Measurements from ENCODE around the gene SLC12A7.

The SLC12A7 gene

GRCh38 chr5:1077491-1078020, 34.3 kb downstream of the SLC12A7 start:
- no peak for DNase-seq (ENCODE audit: low read depth)

DNA sequence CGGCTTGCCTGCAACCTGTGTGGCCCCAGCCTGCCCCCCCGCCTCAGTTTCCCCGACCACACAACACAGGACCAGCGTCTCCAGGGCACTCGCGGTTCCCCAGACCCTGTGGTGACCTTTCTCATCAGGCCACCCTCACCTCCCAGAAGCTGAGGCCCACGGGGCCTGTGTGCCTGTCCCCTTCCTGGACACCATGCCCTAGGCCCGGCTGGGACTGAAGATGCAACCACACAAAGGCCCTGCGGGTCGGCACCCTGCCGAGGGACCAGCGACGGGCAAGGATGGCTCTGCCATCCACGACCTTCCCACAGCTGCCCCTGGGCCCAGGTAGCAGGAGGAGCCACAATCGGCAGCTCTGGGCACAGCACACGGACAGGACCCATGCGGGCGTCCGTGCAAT, 34.8 kb downstream of the SLC12A7 start:
- no peak for DNase-seq (ENCODE audit: low read depth)

- no peak for DNase-seq (ENCODE audit: low read depth)
Observed at GRCh38 chr5:1076406-1076805, 35.5 kb downstream of the SLC12A7 start.

GRCh38 chr5:1075931-1076330, 35.9 kb downstream of the SLC12A7 start:
- no peak for DNase-seq (ENCODE audit: low read depth)

DNA sequence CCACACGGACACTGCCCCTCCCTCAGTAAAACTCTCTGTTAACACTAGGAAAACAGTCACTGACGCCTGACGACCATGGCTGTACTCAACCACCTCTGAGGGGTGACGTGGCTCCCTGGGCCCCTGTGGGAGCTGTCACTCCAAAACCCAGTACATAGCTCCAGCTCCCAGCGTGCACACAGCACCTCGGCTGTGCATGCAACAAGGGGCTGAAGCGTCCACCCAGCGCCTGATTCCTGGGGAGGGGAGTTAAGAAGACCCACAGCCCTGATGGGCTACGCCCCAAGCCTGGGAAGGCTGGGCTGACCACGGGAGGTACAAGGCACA, 36.3 kb downstream of the SLC12A7 start:
- no peak for DNase-seq (ENCODE audit: low read depth)

- DNase-seq (ENCODE audit: low read depth), result no peak
Observed at GRCh38 chr5:1074816-1075554, 36.9 kb downstream of the SLC12A7 start.

- no peak for DNase-seq (ENCODE audit: low read depth)
Observed at GRCh38 chr5:1074226-1074625, 37.6 kb downstream of the SLC12A7 start.

DNA sequence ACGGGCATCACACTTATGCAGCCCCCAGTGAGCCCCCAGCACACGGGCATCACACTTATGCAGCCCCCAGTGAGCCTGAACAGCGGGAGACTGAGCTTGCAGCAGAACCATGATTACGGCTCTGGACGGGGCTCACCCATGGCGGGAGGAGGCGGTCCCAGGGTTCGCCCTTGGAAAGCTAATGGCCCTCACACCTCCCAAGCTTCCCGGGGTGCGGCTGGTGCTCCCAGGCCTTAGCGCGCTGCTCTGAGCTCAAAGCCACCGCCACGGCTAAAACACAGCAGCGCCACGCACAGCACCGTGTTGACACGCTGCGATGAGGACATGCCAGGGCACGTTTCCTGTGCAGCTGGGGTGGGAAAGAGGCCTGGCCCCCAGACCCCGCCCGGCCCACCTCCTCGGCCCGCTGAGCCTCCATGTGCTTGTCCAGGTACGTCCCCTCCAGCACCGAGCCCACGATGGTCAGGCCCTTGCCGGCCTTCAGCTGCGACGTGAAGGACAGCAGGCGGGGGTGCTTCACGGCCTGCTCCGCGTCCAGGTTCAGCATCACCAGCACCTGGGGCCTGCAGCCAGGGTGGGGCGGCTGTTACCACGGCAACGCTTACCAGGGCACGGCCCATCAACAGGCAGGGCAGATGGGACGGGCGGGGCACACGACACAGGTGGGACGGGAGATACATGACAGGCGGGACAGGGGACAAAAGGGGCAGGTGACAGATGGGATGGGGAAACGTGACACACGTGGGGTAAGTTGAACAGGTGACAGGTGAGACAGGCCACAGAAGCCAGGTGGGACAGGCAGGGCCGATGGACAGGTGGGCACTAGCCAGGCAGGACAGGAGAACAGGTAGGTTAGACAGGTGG, 38.4 kb downstream of the SLC12A7 start:
- no peak for DNase-seq (ENCODE audit: low read depth)

- no peak for DNase-seq (ENCODE audit: low read depth)
Observed at GRCh38 chr5:1069720-1070088, 42.2 kb downstream of the SLC12A7 start.

DNA sequence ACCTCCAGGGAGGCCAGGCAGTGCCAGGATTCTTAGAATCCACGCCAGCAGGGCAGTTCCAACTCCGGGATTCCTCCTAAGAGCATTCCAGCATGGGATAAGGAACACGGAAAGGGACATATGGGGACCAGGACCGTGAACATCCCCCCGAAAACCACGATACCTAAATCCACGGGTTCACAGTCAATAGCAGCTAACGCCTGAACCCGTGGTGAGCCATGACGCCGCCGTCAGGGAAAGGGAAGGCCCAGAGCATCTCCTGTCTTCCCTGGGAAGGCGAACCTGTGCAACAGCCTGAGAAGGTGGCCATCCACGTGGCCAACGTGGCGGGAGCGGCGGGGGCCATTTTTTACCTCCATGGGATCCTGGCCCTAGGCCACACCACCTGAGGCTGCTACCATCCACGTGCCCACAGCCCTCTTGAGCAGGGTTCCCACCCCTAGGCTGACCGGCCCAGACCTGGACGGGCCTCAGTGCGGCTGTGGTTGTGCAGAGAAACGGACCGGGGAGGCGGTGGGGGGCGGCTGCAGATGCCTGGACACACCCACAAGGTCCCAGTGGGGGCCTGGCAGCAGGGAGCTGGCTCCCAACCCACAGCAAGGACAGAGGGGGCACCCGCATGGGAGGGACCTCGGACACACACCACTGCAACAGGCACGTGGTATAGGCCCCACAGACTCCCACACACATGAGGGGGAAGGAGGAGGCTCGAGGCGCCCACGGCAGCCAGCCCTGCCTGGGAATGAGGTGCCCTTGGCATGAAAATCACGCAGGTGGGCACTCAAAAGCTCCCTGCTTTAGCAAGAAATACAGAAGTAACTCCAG, 42.8 kb downstream of the SLC12A7 start:
- no peak for DNase-seq (ENCODE audit: low read depth)

GRCh38 chr5:1068204-1068894, 43.5 kb downstream of the SLC12A7 start:
- no peak for DNase-seq (ENCODE audit: low read depth)

- no peak for DNase-seq (ENCODE audit: low read depth)
Observed at GRCh38 chr5:1067141-1068121, 44.4 kb downstream of the SLC12A7 start.

- no peak for DNase-seq (ENCODE audit: low read depth)
Observed at GRCh38 chr5:1066676-1067075, 45.2 kb downstream of the SLC12A7 start.

- DNase-seq (ENCODE audit: low read depth), result no peak
Observed at GRCh38 chr5:1065891-1066650, 45.8 kb downstream of the SLC12A7 start.

DNA sequence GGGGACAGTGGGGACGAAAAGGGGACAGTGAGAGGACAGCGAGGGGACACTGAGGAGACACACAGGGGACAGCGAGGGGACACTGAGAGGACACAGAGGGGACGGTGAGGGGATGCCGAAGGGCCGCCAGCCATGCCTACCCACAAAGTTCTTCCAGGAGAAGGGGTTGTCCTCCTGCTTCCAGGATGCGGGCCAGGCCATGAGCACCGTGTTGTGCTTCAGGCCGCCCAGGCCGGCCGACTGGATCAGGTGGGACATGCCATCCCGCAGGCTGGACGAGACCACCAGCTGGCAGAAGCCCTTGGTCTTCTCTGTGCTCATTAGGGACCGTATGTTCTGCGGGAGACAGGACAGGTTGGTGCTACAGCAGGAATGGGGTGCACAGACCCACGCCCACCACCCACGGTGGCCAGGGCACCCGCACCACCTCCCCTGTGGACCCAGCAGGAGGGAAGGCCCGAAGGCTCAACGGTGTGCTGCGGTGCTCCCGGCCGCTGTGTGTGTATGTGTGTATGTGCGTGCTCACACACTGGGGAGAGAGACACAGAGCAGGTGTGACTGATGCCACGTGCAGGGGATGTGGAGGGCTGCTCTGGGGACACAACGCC, 46.6 kb downstream of the SLC12A7 start:
- no peak for DNase-seq (ENCODE audit: low read depth)

DNA sequence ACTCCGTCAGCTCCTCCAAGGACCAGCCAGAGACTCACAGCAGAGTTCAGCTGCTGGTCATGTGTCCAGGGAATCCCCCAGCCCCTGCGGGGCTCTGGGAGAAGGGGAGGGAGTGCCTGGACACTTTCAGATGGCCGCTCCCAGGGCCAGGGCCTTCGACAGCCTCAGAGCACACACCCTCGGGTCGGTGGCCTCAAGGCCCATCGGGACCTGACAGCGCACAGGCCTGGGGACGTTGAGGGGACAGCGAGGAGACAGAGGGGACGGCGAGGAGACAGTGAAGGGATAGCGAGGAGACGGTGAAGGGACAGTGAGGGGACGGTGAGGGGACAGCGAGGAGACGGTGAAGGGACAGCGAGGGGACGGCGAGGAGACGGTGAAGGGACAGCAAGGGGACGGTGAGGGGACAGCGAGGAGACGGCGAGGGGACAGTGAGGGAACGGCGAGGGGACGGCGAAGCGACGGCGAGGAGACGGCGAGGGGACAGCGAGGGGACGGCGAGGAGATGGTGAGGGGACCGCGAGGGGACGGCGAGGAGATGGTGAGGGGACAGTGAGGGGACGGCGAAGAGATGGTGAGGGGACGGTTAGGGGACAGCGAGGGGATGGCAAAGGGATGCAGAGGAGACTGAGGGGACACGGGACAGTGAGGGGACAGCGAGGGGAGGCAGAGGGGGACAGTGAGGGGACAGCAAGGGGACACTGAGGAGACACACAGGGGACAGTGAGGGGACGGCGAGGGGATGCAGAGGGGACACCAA, 47.3 kb downstream of the SLC12A7 start:
- DNase-seq (ENCODE audit: low read depth), result no peak

DNA sequence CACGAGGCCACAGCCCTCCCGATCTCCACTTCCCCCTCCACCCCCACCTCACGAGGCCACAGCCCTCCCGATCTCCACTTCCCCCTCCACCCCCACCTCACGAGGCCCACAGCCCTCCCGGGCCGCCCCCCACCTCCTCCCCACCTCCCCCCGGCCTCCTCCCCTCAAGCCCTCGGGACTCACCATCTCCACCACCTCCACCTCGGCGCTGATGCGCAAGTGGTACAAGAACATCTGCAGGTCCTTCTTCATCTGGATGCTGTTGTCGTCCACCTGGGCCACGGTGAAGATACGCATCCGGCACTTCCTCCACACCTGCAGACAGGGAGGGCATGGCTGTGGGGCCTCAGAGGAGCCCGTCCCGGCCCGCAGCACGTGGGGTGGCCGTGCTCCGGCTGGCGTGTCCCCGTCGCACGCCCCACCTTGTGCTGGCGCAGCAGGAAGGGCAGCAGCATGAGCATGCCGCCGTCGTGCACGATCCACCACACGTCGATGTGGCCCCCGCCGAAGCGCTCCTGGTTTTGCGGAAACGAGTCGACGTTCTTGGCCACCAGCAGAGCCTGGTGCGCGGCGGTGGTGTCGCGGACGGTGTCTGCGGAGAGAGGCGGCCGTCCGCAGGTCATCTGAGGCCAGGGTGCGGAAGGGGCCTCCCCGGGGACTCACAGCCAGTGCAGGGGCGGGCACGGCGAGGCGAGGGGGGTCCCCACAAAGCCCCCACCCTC, 48.0 kb downstream of the SLC12A7 start:
- DNase-seq (ENCODE audit: low read depth), result no peak
